ENCODE measurements around the gene NUDT16L1. TPM values are rescaled to one million over a fixed set of nuclear protein-coding genes. Genes with fewer than 3 reads are reported as not detected.
A peak's percentile ranks its signal among the peaks of the same experiment; 100 is the strongest.

The NUDT16L1 gene
- total RNA-seq, 1 donor = 15.4 TPM

DNA sequence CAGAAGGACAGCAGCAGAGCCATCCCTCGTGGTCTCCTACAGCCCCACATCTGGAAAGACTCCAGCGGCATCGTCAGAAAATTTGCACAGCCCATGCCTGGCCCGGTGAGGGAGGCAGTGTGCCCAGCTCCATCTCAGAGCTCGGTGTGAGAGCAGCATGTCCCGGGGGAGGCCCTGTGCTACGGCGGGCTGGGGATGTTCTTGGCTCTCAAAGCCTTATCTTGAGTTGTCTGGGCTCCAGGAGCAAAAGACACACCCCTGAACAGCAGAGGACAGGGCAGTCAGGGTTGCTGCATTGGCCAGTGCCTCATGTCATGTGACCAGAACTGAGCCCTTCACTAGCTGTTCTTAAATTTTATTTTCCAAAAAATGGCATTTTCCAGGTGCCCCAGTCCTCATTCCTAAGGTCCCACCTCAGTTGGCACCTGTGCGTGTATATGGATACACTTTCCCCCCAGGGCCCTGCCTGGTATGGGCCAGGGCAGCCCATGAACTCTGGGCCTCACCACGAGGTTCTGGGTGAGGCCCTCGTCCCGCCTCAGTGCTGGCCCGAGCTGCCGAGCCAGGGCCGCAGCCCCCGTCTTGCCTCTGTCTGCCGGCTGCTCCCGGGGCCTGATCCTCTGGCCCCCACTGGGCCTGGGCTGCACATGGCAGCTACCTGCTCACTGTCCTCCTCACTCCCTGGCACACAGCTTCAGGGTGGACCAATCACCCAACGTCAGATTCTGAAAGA lies 3.0 kb downstream of the NUDT16L1 start:
- TF ChIP-seq, protein P1, sequence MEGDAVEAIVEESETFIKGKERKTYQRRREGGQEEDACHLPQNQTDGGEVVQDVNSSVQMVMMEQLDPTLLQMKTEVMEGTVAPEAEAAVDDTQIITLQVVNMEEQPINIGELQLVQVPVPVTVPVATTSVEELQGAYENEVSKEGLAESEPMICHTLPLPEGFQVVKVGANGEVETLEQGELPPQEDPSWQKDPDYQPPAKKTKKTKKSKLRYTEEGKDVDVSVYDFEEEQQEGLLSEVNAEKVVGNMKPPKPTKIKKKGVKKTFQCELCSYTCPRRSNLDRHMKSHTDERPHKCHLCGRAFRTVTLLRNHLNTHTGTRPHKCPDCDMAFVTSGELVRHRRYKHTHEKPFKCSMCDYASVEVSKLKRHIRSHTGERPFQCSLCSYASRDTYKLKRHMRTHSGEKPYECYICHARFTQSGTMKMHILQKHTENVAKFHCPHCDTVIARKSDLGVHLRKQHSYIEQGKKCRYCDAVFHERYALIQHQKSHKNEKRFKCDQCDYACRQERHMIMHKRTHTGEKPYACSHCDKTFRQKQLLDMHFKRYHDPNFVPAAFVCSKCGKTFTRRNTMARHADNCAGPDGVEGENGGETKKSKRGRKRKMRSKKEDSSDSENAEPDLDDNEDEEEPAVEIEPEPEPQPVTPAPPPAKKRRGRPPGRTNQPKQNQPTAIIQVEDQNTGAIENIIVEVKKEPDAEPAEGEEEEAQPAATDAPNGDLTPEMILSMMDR (IDR thresholded peaks at IDR 0.05; ENCODE audit: insufficient read depth, low read length) = no peak
- peak; percentile 59 for DNase-seq (ENCODE audit: low read depth)
- no peak overlapping the region for H3K4me3 ChIP-seq (ENCODE audit: low read depth, low read length)

DNA sequence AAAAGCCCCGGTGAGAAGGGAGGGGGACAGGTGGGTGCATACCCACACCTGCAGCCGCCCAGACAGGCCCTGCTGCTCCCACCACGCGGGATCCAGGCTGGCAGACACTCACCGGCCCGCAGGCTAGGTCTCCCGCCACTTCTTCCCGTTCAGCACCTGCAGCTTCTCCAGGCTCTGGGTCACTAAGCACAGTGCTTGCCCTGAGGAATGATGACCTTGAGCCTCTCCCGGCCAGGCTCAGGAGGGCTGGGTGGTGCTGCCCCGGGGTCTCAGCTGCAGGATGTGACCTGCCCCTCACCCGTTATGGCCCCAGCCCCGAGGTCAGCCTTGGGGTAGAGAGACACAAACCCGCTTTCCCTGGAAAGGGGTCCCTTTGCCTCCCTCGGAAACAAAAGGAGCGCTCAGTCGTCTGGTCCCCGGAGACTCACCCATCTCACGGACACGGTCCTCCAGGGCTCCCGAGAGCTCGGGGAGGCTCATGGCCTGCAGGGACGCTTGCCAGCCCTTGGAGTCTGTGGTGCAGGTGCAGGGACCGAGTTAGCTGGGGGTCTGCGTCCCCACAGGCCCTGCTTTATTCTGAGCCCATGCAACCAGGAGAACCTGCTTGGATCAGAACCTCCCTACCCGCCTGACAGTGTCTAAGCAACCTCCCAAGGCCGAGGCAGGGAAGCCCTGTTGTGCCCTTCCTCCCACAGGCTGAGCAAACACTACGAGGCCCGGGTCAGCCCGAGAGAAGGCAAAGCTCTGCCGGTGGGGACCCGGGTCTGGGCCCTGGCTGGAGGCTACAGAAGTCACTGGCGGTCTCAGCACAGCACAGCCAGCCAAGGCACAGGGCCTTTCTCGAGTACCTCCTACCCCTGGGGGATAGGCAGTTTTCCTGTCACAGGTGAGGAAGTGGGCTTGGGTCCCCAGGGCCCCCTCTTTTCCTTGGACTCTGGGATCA lies 3.8 kb downstream of the NUDT16L1 start:
- DNase-seq (ENCODE audit: low read depth) = no peak
- TF ChIP-seq, protein P1 (IDR thresholded peaks at IDR 0.05; ENCODE audit: insufficient read depth, low read length) = no peak
- H3K4me3 ChIP-seq (ENCODE audit: low read depth, low read length) = no peak overlapping the region

DNA sequence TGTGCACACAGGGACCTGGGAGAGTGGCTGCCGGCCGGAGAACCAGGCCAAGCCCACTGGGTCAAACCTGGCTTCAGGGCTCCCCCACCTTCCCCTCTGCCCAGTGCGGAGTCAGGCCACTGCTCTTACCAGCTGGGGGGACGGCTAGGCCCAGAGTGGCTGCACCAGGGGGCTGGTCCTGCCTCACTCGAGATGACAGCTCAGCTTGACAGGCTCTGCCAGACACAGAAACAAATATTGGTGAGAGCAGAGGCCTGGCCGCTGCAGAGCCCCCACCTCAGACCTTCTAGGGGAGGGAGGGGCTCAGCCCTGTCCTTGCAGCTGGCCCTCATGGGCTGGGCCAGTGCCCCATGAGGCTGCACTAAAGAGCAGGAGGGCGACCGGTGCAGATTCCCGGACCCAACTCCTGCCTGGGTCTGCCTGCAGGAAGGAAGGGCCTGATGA lies 4.5 kb downstream of the NUDT16L1 start:
- no peak for DNase-seq (ENCODE audit: low read depth)
- TF ChIP-seq, protein P1 (IDR thresholded peaks at IDR 0.05; ENCODE audit: insufficient read depth, low read length) = no peak
- H3K4me3 ChIP-seq (ENCODE audit: low read depth, low read length) = no peak overlapping the region

DNA sequence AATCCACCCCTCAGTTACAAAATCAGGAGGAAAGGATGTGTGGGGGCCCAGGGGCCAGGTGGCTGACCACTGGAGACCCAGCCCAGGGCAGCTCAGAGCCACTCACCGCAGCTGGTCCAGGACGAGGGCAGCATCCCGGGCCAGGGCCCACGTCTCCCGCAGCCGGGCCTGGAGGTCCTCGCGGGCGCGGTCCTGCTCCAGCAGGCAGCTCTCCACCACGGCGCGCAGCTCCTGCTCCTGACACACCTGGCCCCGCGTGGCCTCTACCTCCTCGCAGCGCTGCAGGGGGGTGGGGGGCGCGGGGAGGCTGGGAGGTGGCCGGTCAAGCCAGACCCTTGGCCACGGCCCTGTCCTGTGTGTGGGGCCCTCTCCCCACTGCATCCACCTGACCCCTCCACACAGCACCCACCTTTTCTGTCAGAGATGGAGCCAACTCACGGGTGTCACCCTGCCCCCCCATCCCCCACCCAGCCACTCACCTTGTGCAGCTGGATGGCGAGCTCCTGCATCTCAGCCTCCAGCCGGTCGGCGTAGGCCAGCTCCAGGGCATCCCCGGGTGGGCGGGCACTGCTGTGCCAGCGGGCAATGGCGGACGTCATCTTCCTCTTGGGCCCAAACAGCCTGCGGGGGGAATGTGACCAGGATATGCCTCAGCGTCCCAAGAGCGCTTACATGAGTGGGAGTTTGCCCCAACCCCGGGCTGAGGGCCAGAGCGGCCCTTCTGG lies 5.1 kb downstream of the NUDT16L1 start:
- DNase-seq (ENCODE audit: low read depth) = no peak
- H3K4me3 ChIP-seq (ENCODE audit: low read depth, low read length) = no peak overlapping the region
- TF ChIP-seq, protein P1 (IDR thresholded peaks at IDR 0.05; ENCODE audit: insufficient read depth, low read length) = no peak

DNA sequence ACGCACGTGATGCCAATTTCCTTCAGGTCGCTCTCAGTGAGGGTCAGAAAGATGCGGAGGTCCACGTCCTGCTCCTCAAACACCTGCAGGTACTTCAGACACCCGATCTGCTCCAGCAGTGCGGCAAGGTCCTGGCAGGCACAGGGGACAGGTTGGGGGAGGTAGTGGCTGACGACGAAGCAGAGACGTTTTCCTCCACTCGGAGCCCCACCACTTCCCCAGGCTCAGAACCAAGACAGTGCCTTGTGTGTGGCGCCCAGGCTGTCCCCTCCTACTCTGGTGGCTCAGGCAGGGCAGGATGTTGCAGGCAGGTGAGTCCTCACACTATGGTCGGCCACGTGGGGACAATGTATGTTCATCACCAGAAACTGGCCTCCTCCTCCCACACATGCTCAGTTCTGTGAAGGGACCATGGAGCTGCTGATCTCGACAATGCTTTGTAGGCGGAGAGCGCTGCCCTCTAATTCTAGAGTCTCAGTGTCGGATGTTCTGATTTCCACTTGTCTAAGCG lies 5.7 kb downstream of the NUDT16L1 start:
- H3K4me3 ChIP-seq (ENCODE audit: low read depth, low read length) = no peak overlapping the region
- TF ChIP-seq, protein P1 (IDR thresholded peaks at IDR 0.05; ENCODE audit: insufficient read depth, low read length) = no peak
- no peak for DNase-seq (ENCODE audit: low read depth)

DNA sequence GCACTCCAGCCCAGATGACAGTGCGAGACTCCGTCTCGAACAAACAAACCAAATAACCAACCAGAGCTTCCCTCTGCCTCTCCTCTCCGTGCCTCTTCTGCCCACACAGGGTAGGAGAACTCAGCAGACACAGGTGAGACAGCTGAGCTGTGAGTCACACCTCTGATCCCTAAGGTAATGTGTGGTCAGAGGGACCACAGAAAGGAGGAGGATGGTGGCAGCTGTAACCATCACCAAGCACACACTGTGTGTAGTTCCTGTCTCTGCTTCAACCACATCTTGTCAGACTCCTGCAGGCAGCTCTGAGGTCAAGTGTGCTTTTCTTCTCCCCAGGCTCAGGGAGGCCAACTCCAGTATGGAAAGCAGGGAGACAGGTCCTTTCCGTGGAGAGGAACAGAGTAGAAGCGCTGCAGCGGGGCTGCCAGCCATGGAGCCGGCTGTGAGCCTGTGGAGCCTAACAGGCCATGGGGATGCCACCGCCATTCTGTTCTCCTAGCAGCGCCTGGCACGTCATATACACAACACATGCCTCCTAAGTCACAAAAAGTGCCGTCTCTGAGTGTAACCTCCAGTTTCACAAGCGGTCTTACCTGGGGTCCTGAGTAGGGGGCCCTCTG lies 7.1 kb downstream of the NUDT16L1 start:
- H3K4me3 ChIP-seq (ENCODE audit: low read depth, low read length) = no peak overlapping the region
- DNase-seq (ENCODE audit: low read depth) = no peak
- TF ChIP-seq, protein P1 (IDR thresholded peaks at IDR 0.05; ENCODE audit: insufficient read depth, low read length) = no peak

Data from fibroblast of the aortic adventitia (primary cell).